ENCODE measurements around the gene EPX. TPM values are rescaled to one million over a fixed set of nuclear protein-coding genes. Genes with fewer than 3 reads are reported as not detected.
A peak's percentile ranks its signal among the peaks of the same experiment; 100 is the strongest.

The EPX gene
- total RNA-seq, 1 donor: not detected

DNA sequence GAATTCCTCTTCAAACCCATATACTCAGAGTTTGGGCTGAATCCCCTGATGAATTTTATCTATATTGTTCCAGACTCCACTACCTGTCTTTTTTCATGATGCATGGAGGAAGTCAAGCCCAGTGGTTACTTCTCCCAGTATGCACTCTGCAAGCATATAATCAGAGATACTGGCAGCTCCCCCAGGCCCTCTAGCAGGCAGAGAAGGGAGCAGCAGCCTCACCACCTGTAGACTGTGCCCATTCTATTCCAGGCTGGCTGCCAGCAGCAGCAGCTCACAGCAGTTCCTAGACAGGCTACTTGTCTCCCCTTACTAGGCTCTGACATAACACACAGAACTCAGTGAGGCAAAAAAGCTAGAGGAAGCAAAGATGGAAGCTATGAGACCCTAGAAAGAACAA, 23.2 kb downstream of the EPX start:
- TF ChIP-seq, protein P1, sequence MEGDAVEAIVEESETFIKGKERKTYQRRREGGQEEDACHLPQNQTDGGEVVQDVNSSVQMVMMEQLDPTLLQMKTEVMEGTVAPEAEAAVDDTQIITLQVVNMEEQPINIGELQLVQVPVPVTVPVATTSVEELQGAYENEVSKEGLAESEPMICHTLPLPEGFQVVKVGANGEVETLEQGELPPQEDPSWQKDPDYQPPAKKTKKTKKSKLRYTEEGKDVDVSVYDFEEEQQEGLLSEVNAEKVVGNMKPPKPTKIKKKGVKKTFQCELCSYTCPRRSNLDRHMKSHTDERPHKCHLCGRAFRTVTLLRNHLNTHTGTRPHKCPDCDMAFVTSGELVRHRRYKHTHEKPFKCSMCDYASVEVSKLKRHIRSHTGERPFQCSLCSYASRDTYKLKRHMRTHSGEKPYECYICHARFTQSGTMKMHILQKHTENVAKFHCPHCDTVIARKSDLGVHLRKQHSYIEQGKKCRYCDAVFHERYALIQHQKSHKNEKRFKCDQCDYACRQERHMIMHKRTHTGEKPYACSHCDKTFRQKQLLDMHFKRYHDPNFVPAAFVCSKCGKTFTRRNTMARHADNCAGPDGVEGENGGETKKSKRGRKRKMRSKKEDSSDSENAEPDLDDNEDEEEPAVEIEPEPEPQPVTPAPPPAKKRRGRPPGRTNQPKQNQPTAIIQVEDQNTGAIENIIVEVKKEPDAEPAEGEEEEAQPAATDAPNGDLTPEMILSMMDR (IDR thresholded peaks at IDR 0.05; ENCODE audit: extremely low read depth, low read depth, low read length): no peak
- no peak for DNase-seq (ENCODE audit: insufficient read length, low spot score, missing footprints)

DNA sequence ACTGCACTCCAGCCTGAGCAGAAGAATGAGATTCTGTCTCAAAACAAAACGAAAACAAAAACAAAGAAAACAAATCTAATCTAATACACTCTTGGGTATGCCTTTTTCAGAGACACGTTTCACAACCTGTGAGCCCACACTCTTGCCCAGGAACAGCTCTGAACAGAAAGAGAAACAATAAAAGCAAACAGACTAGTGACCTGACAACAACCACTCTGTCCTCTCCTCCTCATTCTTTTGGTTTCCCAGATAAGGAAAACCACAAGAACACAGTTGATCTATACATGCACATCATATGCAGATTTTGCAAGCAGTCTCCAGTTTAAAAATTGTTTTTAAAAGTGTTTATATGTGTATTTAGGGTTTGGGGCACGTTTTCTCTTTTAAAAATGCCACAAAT, 25.2 kb downstream of the EPX start:
- Histone ChIP-seq H3K79me2 (ENCODE audit: insufficient read depth, low read length) (no peaks in the 10 kb centered on the region), H4K20me1 (ENCODE audit: insufficient read depth, low read length) (no peaks in the 10 kb centered on the region), H3K4me3 (ENCODE audit: insufficient read depth, low read length) (no peak overlapping the region), H3K9me3 (ENCODE audit: low read depth, low read length) (no peaks in the 10 kb centered on the region), H3K4me2 (ENCODE audit: insufficient read depth, low read length) (no peak overlapping the region), H2AFZ (ENCODE audit: low read length) (no peak overlapping the region), H3K36me3 (ENCODE audit: insufficient read depth, low read length) (peaks cover 10% of the 10 kb centered on the region), H3K27me3 (ENCODE audit: insufficient read depth, low read length) (no peaks in the 10 kb centered on the region), H3K4me1 (ENCODE audit: insufficient read depth, low read length) (peaks cover 10% of the 10 kb centered on the region), H3K27ac (ENCODE audit: low read depth, low read length) (no peak overlapping the region)
- TF ChIP-seq, protein P1 (IDR thresholded peaks at IDR 0.05; ENCODE audit: extremely low read depth, low read depth, low read length): no peak
- DNase-seq (ENCODE audit: insufficient read length, low spot score, missing footprints): no peak

More for the DNA sequence above, 23.2 kb downstream of the EPX start:
- no peaks in the 10 kb centered on the region for H3K9me3 ChIP-seq (ENCODE audit: low read depth, low read length)
- H3K4me3 ChIP-seq (ENCODE audit: insufficient read depth, low read length): no peak overlapping the region
- no peak overlapping the region for H3K4me2 ChIP-seq (ENCODE audit: insufficient read depth, low read length)
- no peaks in the 10 kb centered on the region for H3K27me3 ChIP-seq (ENCODE audit: insufficient read depth, low read length)
- peaks cover 10% of the 10 kb centered on the region for H3K4me1 ChIP-seq (ENCODE audit: insufficient read depth, low read length)
- H2AFZ ChIP-seq (ENCODE audit: low read length): no peak overlapping the region
- no peak overlapping the region for H3K27ac ChIP-seq (ENCODE audit: low read depth, low read length)
- H3K79me2 ChIP-seq (ENCODE audit: insufficient read depth, low read length): no peaks in the 10 kb centered on the region
- peaks cover 17% of the 10 kb centered on the region for H3K36me3 ChIP-seq (ENCODE audit: insufficient read depth, low read length)
- H4K20me1 ChIP-seq (ENCODE audit: insufficient read depth, low read length): no peaks in the 10 kb centered on the region

DNA sequence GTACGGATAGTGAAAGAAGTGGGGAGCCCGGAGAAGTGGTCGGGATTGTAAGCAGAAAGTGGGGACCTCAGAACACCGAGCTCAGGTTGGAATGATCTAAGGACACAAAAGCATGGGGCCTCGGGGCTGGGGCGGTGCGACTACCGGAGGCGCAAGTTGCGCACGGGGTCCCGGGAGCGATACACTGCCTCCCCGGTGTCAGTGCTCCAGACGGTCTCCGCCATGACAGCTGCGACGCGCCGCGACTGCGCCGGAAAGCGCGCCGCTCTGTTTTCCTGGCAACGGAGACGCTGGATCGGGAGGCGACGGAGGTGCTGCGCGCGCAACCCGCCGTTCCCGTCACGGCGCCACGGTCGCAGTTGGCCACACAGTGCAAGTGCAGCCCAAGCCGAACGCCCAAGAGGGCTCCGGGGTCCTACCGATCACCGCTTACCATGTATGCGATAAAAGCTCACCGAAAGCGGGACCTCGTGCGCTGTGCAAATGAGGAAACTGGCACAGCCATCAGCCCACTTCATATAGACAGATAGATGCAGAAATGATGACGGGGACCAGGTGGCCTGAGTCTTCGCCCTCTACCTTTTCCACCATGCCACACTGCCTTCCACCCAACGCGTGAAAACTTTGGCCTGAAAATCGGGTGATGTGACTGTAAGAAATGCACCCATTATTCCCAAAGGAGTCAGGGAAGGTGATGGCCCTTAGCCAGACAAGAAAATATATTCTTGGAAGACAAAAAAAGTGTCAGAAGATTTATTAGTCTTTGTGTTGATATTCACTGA, 26.7 kb downstream of the EPX start, which contains the start of gene MKS1:
Gene MKS1, minus strand, starts transcription at position 249 of the 782 bp plus-strand sequence. Its CDS starts 25 bp downstream, at position 224.
- H3K4me1 ChIP-seq (ENCODE audit: insufficient read depth, low read length): peaks cover 13% of the 10 kb centered on the region
- H3K79me2 ChIP-seq (ENCODE audit: insufficient read depth, low read length): no peaks in the 10 kb centered on the region
- no peaks in the 10 kb centered on the region for H3K9me3 ChIP-seq (ENCODE audit: low read depth, low read length)
- H3K4me3 ChIP-seq (ENCODE audit: insufficient read depth, low read length): peak within 1 kb of the TSS; percentile 85
- H4K20me1 ChIP-seq (ENCODE audit: insufficient read depth, low read length): no peaks in the 10 kb centered on the region
- no peaks in the 10 kb centered on the region for H3K27me3 ChIP-seq (ENCODE audit: insufficient read depth, low read length)
- no peaks in the 10 kb centered on the region for H3K36me3 ChIP-seq (ENCODE audit: insufficient read depth, low read length)
- peak within 1 kb of the TSS; percentile 98 for H2AFZ ChIP-seq (ENCODE audit: low read length)
- peak within 1 kb of the TSS; percentile 99 for H3K4me2 ChIP-seq (ENCODE audit: insufficient read depth, low read length)
- TF ChIP-seq, protein P1 (IDR thresholded peaks at IDR 0.05; ENCODE audit: extremely low read depth, low read depth, low read length): peak; percentile 51
- H3K27ac ChIP-seq (ENCODE audit: low read depth, low read length): peak within 1 kb of the TSS; percentile 71
- peak; percentile 99 for DNase-seq (ENCODE audit: insufficient read length, low spot score, missing footprints)

DNA sequence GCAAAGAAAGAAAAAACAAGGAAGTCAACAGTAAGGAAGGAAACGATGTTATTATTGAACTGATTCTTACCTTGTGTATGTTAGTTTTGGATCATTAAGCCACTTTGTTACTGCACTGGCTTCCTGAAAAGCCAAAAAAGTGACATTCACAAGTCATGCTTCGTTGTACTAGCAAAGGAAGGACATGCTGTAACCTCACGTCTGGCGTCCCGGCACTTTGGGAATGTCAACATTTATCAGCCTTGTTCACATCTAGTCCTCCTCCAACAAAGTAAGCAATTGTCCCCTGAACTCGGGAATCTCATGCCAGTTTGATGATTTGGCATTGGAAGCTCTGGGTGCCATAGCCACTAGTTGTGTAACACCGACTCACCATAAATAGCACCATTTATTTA, 27.3 kb downstream of the EPX start:
- Histone ChIP-seq H4K20me1 (ENCODE audit: insufficient read depth, low read length) (no peaks in the 10 kb centered on the region), H3K27ac (ENCODE audit: low read depth, low read length) (peak overlapping the region; percentile 45), H3K9me3 (ENCODE audit: low read depth, low read length) (no peaks in the 10 kb centered on the region), H3K36me3 (ENCODE audit: insufficient read depth, low read length) (no peaks in the 10 kb centered on the region), H3K79me2 (ENCODE audit: insufficient read depth, low read length) (no peaks in the 10 kb centered on the region), H3K27me3 (ENCODE audit: insufficient read depth, low read length) (no peaks in the 10 kb centered on the region), H3K4me1 (ENCODE audit: insufficient read depth, low read length) (peaks cover 18% of the 10 kb centered on the region), H3K4me3 (ENCODE audit: insufficient read depth, low read length) (peak overlapping the region; percentile 85), H3K4me2 (ENCODE audit: insufficient read depth, low read length) (peak overlapping the region; percentile 99), H2AFZ (ENCODE audit: low read length) (peak overlapping the region; percentile 98)
- DNase-seq (ENCODE audit: insufficient read length, low spot score, missing footprints): no peak
- TF ChIP-seq, protein P1 (IDR thresholded peaks at IDR 0.05; ENCODE audit: extremely low read depth, low read depth, low read length): no peak

Measured in osteoblast (primary cell).